IPS-18a (cell line): ENCODE data around the gene EGR1.
A peak's percentile ranks its signal among the peaks of the same experiment; 100 is the strongest.

Experiments used
- H3K27ac ChIP-seq: one replicate; pipeline ENCODE4 v1.5.1; 2013; ENCODE audit warnings: low read length
- H3K27me3 ChIP-seq: one replicate; pipeline ENCODE4 v1.6.1; 2013; ENCODE audit warnings: mild to moderate bottlenecking, low read length; ENCODE audit not compliant: control insufficient read depth, insufficient read depth
- H3K36me3 ChIP-seq: one replicate; pipeline ENCODE4 v1.6.1; 2013; ENCODE audit warnings: low read depth, low read length; ENCODE audit not compliant: control insufficient read depth
- H3K4me1 ChIP-seq: one replicate; pipeline ENCODE4 v1.6.1; 2013; ENCODE audit warnings: low read depth, low read length; ENCODE audit not compliant: control insufficient read depth
- H3K4me3 ChIP-seq: one replicate; pipeline ENCODE4 v1.5.1; 2013; ENCODE audit warnings: low read length
- H3K9ac ChIP-seq: one replicate; pipeline ENCODE4 v1.6.1; 2013; ENCODE audit warnings: mild to moderate bottlenecking, low read length, moderate library complexity
- H3K9me3 ChIP-seq: one replicate; pipeline ENCODE4 v1.6.1; 2013; ENCODE audit warnings: low read depth, low read length; ENCODE audit not compliant: control insufficient read depth

EGR1 gene

GRCh38 chr5:138457531-138458275, 7.6 kb upstream of the EGR1 start:
- Histone ChIP-seq H3K4me1 (peaks cover 16% of the 10 kb centered on the region), H3K4me3 (no peak overlapping the region), H3K27me3 (no peaks in the 10 kb centered on the region), H3K27ac (no peak overlapping the region), H3K9ac (no peak overlapping the region), H3K36me3 (no peaks in the 10 kb centered on the region), H3K9me3 (no peaks in the 10 kb centered on the region)

GRCh38 chr5:138458384-138458783, 6.9 kb upstream of the EGR1 start:
- H3K27ac ChIP-seq: no peak overlapping the region
- no peaks in the 10 kb centered on the region for H3K9me3 ChIP-seq
- peaks cover 16% of the 10 kb centered on the region for H3K4me1 ChIP-seq
- H3K4me3 ChIP-seq: no peak overlapping the region
- H3K9ac ChIP-seq: no peak overlapping the region
- H3K27me3 ChIP-seq: no peaks in the 10 kb centered on the region
- H3K36me3 ChIP-seq: no peaks in the 10 kb centered on the region

DNA sequence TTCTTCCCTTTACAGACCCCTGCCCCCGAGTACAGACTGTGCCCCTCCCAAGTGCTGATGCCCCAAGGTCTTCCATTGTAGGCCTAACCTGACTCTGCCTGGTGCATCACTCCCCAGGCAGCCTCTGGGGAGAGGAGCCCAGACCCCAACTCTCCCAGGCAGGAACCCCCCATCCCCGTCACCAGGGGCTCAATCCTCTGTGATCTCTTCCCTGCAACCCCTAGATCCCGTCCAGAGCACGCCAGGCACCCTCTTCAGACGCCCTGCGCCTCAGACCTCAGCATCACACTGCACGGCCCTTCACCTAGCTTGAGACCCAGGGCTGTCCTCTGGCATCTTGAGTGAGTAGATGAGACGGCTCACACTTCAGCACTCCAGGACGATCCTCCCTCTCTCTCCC, 6.4 kb upstream of the EGR1 start:
- Histone ChIP-seq H3K4me1 (peaks cover 16% of the 10 kb centered on the region), H3K27ac (no peak overlapping the region), H3K27me3 (no peaks in the 10 kb centered on the region)

GRCh38 chr5:138459311-138459933, 5.9 kb upstream of the EGR1 start:
- H3K27ac ChIP-seq: no peak overlapping the region
- H3K27me3 ChIP-seq: no peaks in the 10 kb centered on the region
- H3K9me3 ChIP-seq: no peaks in the 10 kb centered on the region
- peaks cover 16% of the 10 kb centered on the region for H3K4me1 ChIP-seq
- H3K36me3 ChIP-seq: no peaks in the 10 kb centered on the region
- no peak overlapping the region for H3K9ac ChIP-seq
- no peak overlapping the region for H3K4me3 ChIP-seq

More for the DNA sequence above, 6.4 kb upstream of the EGR1 start:
- H3K9me3 ChIP-seq: no peaks in the 10 kb centered on the region
- no peak overlapping the region for H3K9ac ChIP-seq
- H3K4me3 ChIP-seq: no peak overlapping the region
- no peaks in the 10 kb centered on the region for H3K36me3 ChIP-seq

GRCh38 chr5:138460032-138460693, 5.1 kb upstream of the EGR1 start:
- no peak overlapping the region for H3K9ac ChIP-seq
- no peak overlapping the region for H3K4me3 ChIP-seq
- no peaks in the 10 kb centered on the region for H3K27me3 ChIP-seq
- no peaks in the 10 kb centered on the region for H3K36me3 ChIP-seq
- peaks cover 13% of the 10 kb centered on the region for H3K4me1 ChIP-seq
- H3K9me3 ChIP-seq: no peaks in the 10 kb centered on the region
- H3K27ac ChIP-seq: no peak overlapping the region

DNA sequence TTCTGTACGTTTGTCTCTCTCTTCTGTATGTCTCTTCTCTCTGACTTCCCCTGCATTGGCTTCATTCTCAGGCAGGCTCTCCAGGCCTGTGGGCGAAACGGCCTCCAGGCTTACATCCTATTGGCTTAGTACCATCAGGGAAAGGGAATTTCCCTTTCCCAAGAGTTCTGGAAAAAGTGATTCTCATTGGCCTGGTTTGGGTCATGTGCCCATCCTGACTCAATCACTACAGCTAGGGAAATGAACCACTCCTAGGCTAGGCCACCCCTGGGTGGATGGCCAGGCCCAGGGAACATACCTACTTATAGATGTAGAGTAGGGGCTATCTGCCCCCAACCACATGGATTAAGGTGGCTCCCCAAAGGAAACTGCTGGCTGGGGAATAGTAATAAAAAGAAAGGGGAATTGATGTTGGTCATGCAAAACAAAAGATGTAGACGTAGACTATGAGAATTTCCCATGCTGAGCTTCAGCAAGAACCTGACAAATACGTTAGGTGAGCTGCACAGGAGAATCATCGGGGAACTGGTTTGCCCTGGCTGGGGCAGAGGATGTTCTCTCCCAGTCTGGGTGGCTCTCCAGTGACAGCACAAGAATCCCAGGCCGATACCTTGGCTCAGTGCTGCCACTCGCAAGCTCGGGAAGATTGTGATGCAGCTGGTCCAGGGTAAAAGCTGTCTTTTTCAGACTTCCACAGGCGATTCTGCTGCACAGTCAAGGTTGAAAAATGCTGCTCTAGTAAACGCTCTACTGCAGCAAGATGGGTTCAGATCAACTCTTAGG, 3.7 kb upstream of the EGR1 start:
- Histone ChIP-seq H3K27ac (no peak overlapping the region), H3K36me3 (no peaks in the 10 kb centered on the region), H3K9me3 (no peaks in the 10 kb centered on the region), H3K9ac (no peak overlapping the region), H3K4me3 (no peak overlapping the region), H3K27me3 (peaks cover 10% of the 10 kb centered on the region), H3K4me1 (peaks cover 5% of the 10 kb centered on the region)

- peak overlapping the region; percentile 94 for H3K4me3 ChIP-seq
- peak overlapping the region; percentile 90 for H3K9ac ChIP-seq
- H3K4me1 ChIP-seq: peaks cover 5% of the 10 kb centered on the region
- H3K36me3 ChIP-seq: peaks cover 13% of the 10 kb centered on the region
- H3K27me3 ChIP-seq: peaks cover 18% of the 10 kb centered on the region
- H3K9me3 ChIP-seq: no peaks in the 10 kb centered on the region
- H3K27ac ChIP-seq: peak overlapping the region; percentile 81
These were observed 1.8 kb upstream of the EGR1 start for GRCh38 chr5:138463419-138464007.

DNA sequence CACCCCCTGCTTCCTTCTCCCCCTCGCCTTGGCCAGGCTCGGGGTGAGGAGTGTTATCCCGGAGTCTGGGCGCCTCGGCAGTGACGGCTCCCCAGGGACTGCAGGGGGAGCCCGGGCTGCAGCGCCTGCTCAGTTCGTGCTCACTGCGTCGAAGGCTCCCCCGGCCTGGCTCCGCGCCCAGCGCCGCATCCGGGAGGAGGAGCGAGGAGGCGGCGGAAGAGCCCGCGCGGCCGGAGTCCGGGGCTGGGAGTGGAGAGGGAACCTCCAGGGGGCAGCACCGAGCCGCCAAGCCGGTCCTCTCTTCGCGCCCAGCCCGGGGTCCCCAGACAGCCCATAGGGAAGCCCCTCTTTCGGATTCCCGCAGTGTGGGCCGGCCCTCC, 1.3 kb upstream of the EGR1 start:
- H3K4me1 ChIP-seq: peaks cover 5% of the 10 kb centered on the region
- peak overlapping the region; percentile 81 for H3K27ac ChIP-seq
- peak overlapping the region; percentile 94 for H3K4me3 ChIP-seq
- H3K36me3 ChIP-seq: peaks cover 15% of the 10 kb centered on the region
- peaks cover 18% of the 10 kb centered on the region for H3K27me3 ChIP-seq
- H3K9me3 ChIP-seq: no peaks in the 10 kb centered on the region
- H3K9ac ChIP-seq: peak overlapping the region; percentile 90

DNA sequence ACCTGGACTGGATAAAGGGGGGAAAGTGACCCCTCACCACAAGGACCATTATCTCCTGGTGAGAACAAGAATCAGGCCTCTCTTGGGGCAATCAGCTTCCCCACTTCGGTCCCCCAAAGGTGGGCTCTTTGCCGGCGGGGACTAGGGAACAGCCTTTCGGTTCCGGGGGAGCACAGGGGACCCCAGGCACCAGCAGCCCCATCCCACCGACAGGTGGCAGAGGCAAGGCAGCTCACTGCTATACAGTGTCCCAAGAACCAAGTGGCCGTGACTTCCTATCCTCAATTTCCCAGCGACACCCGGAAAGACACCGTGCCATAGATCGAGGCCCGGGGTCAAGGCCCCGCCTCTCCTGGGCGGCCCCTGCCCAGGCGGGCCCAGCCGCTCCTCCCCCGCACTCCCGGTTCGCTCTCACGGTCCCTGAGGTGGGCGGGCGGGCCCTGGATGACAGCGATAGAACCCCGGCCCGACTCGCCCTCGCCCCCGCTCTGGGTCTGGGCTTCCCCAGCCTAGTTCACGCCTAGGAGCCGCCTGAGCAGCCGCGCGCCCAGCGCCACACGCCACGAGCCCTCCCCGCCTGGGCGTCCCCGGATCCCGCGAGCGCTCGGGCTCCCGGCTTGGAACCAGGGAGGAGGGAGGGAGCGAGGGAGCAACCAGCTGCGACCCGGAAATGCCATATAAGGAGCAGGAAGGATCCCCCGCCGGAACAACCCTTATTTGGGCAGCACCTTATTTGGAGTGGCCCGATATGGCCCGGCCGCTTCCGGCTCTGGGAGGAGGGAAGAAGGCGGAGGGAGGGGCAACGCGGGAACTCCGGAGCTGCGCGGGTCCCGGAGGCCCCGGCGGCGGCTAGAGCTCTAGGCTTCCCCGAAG, 655 bp upstream of the EGR1 start:
- H3K9me3 ChIP-seq: no peaks in the 10 kb centered on the region
- peak overlapping the region; percentile 94 for H3K4me3 ChIP-seq
- H3K36me3 ChIP-seq: peaks cover 15% of the 10 kb centered on the region
- H3K4me1 ChIP-seq: peaks cover 5% of the 10 kb centered on the region
- H3K9ac ChIP-seq: peak overlapping the region; percentile 90
- H3K27me3 ChIP-seq: peaks cover 18% of the 10 kb centered on the region
- H3K27ac ChIP-seq: peak overlapping the region; percentile 74

- Histone ChIP-seq H3K27me3 (peaks cover 18% of the 10 kb centered on the region), H3K9me3 (no peaks in the 10 kb centered on the region), H3K4me3 (peak overlapping the region; percentile 94), H3K9ac (peak overlapping the region; percentile 75), H3K27ac (no peak overlapping the region), H3K4me1 (peaks cover 5% of the 10 kb centered on the region), H3K36me3 (peaks cover 15% of the 10 kb centered on the region)
These were observed 1.0 kb downstream of the EGR1 start for GRCh38 chr5:138466125-138466899.
